ENCODE data around the gene SF3B2. TPM values are rescaled to one million over a fixed set of nuclear protein-coding genes. Genes with fewer than 3 reads are reported as not detected.

The SF3B2 gene
- total RNA-seq, 1 experiment from 2014 or later = 300 TPM

- no peak for DNase-seq (ENCODE audit: low read depth, low spot score)
- H3K4me3 ChIP-seq (replicated peaks in 1 of 2; ENCODE audit: low read depth in 1 of 2, low read length in 2 of 2) = no peak overlapping the region
- peaks cover 40 to 46% of the 10 kb centered on the region in 2 experiments for H3K4me1 ChIP-seq (ENCODE audit: control insufficient read depth in 1 of 2, insufficient read depth in 2 of 2, low read length in 2 of 2)
- ATAC-seq = no peak
- ChIA-PET CTCF (no interaction called here), RAD21 (ENCODE audit: low non-redundant PET in 1 of 2, low total read pairs in 2 of 2, uncharacterized antibody in 2 of 2, unreplicated experiment in 2 of 2) (no interaction called here), POLR2A (no interaction called here)
- no peaks in the 10 kb centered on the region for H3K9me2 ChIP-seq (ENCODE audit: insufficient read depth)
- no TSS peak for BruUV-seq (replicated peaks)
- no peak overlapping the region for H2AFZ ChIP-seq (ENCODE audit: low read depth, low read length, poor library complexity, severe bottlenecking)
- no peak overlapping the region for H3K27ac ChIP-seq (ENCODE audit: low read depth, low read length)
- no peak overlapping the region for H3K9ac ChIP-seq (ENCODE audit: low read length)
- intact Hi-C loops (cut with micrococcal nuclease) = no loop called here
- TF ChIP-seq RAD21 (IDR thresholded peaks at IDR 0.05; ENCODE audit: low read depth) (no peak), CTCF (IDR thresholded peaks at IDR 0.05 in 2 of 3, conservative IDR thresholded peaks at IDR 0.05 in 1 of 3; ENCODE audit: borderline replicate concordance in 1 of 3, insufficient read depth in 1 of 3, low read depth in 2 of 3, low read length in 2 of 3) (no peak), ELF1 (IDR thresholded peaks at IDR 0.05; ENCODE audit: borderline replicate concordance, low read depth) (no peak), MAX (IDR thresholded peaks at IDR 0.05) (no peak), TCF7L2 (IDR thresholded peaks at IDR 0.05; ENCODE audit: borderline replicate concordance, extremely low read depth, insufficient read depth, insufficient read length) (no peak), ZFX (IDR thresholded peaks at IDR 0.05) (no peak), JUND (IDR thresholded peaks at IDR 0.05) (no peak), CBX3 (IDR thresholded peaks at IDR 0.05; ENCODE audit: low read depth) (no peak)
- TF ChIP-seq, protein P1, sequence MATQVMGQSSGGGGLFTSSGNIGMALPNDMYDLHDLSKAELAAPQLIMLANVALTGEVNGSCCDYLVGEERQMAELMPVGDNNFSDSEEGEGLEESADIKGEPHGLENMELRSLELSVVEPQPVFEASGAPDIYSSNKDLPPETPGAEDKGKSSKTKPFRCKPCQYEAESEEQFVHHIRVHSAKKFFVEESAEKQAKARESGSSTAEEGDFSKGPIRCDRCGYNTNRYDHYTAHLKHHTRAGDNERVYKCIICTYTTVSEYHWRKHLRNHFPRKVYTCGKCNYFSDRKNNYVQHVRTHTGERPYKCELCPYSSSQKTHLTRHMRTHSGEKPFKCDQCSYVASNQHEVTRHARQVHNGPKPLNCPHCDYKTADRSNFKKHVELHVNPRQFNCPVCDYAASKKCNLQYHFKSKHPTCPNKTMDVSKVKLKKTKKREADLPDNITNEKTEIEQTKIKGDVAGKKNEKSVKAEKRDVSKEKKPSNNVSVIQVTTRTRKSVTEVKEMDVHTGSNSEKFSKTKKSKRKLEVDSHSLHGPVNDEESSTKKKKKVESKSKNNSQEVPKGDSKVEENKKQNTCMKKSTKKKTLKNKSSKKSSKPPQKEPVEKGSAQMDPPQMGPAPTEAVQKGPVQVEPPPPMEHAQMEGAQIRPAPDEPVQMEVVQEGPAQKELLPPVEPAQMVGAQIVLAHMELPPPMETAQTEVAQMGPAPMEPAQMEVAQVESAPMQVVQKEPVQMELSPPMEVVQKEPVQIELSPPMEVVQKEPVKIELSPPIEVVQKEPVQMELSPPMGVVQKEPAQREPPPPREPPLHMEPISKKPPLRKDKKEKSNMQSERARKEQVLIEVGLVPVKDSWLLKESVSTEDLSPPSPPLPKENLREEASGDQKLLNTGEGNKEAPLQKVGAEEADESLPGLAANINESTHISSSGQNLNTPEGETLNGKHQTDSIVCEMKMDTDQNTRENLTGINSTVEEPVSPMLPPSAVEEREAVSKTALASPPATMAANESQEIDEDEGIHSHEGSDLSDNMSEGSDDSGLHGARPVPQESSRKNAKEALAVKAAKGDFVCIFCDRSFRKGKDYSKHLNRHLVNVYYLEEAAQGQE (IDR thresholded peaks at IDR 0.05; ENCODE audit: low read depth) = no peak
- peaks cover 36% of the 10 kb centered on the region for H3K79me2 ChIP-seq (ENCODE audit: insufficient read depth, low read length)
- H3K36me3 ChIP-seq (ENCODE audit: control insufficient read depth in 1 of 2, insufficient read depth in 2 of 2, low read length in 2 of 2) = no peaks in the 10 kb centered on the region
- no peaks in the 10 kb centered on the region for H3K9me3 ChIP-seq (ENCODE audit: control insufficient read depth in 1 of 2, insufficient read depth in 1 of 2, low read depth in 1 of 2, low read length in 2 of 2)
- no peaks in the 10 kb centered on the region for H3K27me3 ChIP-seq (ENCODE audit: insufficient read depth, low read length)
- H3K4me2 ChIP-seq (ENCODE audit: low read length) = no peak overlapping the region
- no peaks in the 10 kb centered on the region for H4K20me1 ChIP-seq (ENCODE audit: insufficient read depth)
Observed at GRCh38 chr11:66083767-66084166, 31.6 kb downstream of the SF3B2 start.
